CD4-positive, alpha-beta T cell treated with Interleukin-17A for 1 hour (primary cell): Measurements from ENCODE around the gene AGAP1.

Source experiments
- DNase-seq: peaks from one replicate; pipeline ENCODE4 v3.0.0-alpha.2; 2020

AGAP1 gene

DNA sequence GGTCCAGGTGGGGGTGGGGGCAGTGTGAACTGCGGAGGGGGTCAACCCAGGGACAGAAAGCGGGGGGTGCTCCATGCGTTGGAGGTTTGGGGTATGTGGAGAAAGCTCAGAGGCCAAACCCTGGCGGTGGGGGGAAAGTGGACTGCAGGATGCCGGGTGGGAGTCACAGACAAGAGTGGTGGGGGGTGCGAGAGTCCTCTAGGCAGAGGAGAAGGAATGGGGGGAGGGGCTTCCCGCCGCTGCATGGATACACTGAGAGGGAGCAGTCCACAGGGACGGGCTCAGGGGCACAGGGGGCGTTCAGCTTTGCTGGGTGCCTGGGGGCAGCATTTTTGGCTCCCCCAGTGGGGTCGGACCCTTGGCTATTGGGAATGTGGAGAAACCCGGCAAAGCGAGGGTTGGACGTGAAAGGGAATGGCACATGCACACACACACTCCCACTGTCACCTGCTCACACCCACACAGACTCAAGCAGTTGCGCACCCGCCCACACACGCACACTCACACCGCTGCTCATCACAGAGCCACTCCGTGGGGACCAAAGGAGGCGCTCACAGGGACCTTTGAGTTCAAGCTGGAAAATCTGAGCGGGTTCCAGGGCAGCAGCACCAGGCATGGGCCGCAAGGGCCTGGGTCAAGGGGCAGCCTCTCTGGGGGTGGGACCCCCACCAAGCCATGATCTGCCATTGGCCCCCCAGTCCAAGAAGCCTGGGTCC lies 666.7 kb downstream of the AGAP1 start:
- no peak for DNase-seq

DNA sequence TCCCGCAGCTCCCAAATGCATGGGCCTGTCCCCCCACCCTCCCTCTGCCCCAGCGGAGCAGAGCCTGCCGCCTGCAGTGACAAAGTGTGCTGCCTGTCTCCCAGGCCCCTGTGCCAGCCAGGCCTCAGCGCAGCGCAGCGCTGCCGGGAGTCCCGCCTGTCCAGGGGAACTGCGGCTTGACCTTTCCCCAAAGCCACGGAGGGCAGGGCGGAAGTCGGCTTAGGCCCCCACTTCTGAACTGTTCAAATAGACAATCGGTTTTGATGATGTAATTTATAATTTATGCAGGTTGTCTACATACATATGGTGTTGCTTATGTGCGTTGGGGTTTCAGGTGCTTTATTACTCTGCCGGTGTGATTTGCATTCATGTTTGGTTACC lies 667.2 kb downstream of the AGAP1 start:
- no peak for DNase-seq

- no peak for DNase-seq
These were observed 667.7 kb downstream of the AGAP1 start for GRCh38 chr2:236161531-236161930.

DNA sequence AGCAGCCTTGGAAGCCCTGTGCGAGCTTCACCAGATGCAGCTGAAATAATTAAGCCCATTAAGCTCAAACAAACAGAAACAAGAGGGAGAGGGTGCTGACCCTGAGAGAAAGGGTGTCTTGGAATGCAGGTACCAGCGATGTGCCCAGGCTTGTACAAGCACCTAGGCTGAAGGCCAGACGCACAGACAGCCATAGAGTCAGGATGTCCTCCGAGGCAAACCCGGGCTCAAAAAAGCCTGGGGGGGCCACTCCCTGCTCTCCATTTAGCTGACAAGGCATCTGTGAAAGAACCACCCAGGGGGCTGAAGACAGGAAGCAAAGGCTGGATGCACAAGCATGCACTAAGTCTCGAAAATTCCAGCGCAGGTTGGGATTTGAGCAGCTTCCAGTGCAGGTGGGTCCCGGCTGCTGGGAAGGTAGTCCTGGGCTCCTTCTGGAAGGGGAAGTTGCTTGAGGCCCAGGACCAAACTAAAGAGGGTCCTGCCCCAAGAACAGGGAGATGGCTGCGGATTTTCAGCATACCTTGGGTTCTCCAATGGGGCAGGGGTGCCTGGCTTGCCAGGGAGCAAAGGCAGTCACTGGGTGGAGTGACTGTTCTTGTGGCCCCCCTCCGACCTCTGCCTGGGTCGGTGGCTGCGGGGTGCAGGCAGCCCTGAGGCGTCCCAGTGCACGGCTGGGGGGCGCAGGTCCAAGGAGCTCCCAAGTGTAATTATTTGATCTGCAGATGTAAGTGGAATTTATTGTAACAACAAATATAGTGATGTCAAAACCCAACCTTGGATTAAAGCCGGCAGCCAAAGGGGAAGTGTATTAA lies 668.4 kb downstream of the AGAP1 start:
- no peak for DNase-seq

DNA sequence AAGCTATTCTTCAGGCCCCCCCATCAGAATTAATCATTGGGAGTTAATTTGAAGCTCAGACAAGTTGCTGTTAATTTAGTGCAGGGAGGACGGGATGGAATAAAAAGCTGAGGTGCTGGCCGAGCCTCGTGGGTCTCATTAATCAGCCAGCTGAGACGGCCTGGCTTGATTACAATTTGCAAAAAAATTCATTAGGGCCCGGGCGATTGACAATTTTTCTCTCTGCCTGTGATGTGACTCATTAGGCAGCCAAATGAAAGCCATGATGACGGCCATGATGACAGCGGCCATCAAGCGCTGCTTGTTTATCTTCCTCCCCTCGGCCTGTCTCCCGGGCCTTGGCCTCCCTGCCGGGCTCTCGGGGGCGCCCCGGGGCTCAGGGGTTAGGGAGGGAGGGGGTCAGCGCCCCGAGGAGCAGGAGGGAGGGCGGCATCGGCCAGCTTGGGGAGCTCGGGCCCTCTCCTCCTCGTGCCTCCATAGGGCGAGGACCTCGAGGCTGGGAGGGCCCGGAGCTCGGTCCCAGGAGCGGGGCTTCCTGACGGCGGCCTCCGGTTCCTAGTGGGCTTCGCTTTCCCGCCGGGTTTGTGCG lies 669.1 kb downstream of the AGAP1 start:
- DNase-seq = no peak

GRCh38 chr2:236163471-236164200 lies 669.8 kb downstream of the AGAP1 start:
- no peak for DNase-seq

GRCh38 chr2:236164201-236164924 lies 670.5 kb downstream of the AGAP1 start:
- no peak for DNase-seq

DNA sequence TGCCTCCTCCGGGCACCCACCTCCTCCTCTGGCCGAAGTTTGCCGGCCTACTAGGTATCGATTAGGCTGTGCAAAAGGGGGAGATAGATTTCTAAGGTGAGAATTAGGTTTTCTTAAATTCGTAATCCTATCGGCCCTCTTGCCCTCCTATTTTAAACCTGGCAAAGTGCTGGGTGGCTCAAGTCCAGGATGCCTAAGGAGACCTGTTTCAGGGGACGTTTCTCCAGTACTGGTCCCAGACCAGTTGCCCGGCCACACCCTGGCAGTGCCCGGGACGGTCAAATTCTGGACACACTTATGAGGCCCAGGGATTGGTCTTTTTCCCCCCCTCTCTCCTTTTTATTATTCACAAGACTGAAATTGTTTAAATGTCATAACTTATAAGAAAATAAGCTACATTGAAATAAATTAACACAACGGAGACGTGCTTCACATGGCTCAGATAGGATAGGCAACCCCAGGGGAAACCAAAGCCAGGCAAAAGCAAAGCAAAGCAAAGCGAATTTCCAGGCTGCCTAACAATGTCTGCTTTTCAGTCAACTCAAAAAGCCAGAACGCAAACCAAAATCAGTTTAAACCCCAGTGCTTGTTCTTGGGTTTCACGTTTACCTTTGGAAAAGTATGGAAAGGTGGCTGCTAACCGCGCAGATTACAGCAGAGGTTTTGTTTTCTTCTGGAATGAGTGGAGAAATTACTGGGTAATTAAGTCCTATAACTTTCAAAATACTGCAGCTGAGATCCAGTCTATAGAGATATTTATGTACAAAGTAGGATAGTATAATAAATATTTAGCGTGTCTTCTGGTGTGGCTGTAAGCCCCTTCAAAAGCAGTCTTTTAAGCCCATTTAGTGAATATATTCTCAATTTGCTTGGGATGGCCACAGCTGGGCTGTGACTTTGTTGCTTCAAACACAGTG lies 671.3 kb downstream of the AGAP1 start:
- no peak for DNase-seq

DNA sequence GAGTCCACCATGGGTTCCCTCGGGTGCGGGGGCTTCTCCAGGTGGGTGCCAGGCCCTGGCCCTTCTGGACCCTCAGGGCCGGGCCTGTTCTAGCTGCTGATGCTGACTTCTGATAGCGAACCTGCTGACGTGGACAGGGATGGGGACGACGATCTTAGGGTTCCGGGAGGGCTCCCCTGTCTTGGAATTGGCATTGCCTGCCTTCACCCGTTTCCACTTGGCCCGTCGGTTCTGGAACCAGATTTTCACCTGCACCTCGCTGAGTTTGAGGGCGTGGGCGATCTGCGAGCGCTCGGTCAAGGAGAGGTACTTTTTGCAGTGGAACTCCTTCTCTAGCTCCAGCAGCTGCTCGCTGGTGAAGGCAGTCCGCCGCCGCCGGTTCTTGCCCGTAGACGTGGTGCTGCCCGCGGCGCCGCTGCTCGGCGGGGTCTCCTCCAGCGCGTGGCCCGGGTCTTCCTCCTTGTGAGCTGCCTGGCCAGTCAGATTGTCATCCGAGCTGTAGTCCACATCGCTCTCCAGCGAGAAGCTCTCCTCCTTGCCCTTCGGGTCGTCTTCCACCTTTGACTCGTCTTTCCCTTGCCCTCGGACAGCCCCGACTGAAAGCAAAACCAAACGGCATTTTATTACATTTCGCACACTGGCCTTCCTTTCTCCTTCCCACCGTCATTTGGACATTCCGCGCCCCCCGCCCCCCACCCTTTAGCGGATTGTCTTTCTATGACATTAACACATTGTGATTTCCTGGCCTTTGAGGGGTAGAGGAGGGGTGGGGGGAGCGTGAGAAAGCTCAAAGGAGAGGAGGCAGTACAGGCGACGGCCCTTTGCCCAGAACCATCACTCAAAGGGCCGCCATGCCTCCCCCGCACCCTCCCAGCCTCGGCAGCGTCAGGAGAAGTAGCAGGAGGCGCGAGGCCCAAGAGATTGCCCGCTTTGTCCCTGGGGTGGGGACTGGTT lies 672.3 kb downstream of the AGAP1 start:
- no peak for DNase-seq

DNA sequence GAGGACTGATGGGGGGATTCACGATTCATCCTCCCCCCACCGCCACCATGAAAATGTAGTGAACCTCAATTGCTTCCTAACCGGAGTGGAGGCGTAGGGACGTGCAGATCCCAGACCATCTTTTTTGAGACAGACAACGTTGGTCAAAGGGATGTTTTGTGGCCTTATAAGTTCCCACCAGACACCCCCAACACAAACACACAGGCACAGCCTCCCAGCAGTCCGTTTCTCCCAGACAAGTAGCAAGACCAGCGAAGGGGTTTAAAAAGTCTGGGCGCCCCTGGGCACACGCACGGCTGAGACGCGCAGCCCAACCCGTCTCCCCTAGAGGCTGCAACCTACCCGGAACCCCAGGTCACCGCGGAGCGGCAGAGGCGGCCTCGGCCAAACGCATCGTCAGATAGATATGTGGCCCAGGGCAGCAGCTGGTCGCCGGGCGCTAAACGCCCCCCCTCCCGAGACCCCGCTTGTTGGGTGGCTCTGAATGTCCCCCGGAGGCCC lies 673.0 kb downstream of the AGAP1 start:
- no peak for DNase-seq

DNA sequence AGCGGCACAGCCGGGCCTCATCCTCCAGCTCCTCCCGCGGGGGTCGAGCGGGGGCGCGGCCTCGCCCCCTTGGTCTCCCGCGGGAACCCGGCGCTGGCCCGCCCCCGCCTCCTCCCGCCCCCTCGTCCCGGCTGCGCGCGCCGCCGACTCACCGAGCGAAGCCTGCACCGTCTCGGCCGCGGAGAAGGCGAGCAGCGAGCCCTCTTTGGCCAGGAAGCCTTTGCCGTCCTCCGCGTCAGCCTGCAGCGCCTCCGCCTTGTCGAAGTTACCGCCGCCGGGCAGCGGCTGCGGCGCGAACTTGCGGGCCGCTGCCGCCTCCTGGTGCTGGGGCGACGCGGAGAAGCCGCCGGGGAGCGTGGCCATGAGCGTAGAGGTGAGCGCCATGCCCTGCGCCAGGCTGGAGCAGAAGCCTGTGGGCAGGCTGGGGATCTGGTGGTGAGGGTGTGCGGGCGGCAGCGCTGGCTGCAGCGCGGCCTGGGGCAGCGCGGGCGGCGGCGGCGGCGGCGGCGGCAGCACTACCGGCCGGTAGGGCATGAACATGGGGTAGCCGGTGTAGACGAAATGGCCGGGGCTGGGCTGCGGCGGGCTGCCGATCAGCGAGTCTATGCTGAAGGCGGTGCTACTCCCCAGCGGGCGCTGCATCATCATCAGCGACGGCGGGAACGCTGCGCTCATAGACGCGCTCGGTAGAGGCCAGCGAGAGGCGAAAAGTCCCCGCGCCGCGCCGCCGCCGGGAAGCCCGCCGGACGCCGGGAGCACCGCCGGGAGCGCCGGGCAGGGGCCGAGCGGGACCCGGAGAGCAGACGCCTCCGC lies 673.7 kb downstream of the AGAP1 start:
- no peak for DNase-seq

- no peak for DNase-seq
These were observed 674.6 kb downstream of the AGAP1 start, which contains the start of gene GBX2 for GRCh38 chr2:236168110-236169080. TSS of gene GBX2 (minus strand) at chr2:236168386. CDS start at chr2:236167971, 415 bp downstream.

DNA sequence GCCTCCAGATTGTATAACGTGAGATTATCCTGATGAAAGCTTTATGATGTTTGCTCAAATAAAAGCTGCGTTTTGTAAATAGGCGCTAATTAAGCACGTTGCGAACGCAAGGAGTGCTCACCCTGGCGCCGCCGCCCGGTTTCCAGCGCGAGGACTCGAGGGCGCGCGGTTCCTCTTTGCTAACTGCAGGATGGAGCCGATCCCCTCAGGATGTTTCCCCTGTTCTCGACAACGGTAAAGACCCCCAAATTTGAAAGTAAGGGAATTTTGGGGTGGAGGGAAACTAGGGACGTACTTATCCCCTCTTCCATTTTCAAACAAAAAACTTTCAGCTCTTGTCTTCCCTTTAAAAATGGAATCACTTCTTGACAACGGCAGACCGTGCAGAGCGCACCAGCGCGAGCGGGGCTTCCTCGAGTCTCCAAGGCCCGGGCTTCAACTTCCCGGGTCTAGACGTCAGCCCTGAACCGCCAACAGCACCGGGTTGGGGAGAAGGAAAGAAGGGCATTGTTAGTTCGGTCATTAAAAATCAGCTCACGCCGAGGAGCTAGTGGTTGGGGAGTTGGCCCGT lies 675.4 kb downstream of the AGAP1 start:
- DNase-seq = no peak

DNA sequence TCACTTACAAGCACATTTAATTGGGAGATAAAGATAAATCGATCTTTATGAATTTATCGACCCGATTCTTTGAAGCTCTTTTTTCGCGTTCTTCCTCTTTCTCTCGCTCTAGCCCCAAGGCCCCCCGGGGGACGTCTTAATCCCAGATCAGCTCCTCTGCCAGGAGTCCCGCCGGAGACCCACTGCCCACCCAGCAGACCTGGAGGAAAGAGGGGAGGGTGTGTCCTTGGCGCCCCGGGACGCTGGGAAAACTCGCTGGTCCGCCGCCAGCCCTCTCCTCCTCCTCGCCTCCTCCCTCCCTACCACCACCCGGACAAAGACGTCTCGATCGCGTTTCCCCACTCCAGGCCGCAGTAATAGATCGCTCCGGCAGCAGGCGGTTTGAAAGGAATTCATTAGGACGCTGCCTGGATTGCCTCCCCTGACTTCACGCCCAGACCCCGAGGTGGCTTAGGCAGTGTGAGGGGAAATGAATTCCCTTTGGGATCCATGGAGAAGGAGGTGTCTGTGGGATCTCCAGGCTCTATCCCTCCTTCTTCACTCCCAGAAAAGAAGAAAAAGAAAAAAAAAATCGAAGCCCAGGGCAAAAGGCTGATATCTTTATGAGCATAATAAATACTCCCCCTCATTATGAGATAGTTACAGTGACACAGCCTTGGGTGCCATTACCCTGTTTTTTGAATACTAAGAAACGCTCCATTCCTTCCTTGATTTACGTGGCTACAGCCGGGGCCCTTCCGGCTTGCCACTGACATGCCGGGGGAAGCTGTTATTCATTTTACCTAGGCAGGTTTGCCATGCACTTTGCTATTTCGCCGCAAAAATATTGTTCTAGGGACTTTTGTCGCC lies 676.1 kb downstream of the AGAP1 start:
- no peak for DNase-seq

GRCh38 chr2:236170590-236171165 lies 676.8 kb downstream of the AGAP1 start:
- DNase-seq = no peak

- no peak for DNase-seq
These were observed 677.4 kb downstream of the AGAP1 start for GRCh38 chr2:236171181-236171679.
